ENCODE data around the gene SORCS1.

The SORCS1 gene

GRCh38 chr10:106557951-106558733 lies 606.4 kb downstream of the SORCS1 start:
- Mint-ChIP-seq H3K27me3 (no peaks in the 10 kb centered on the region), H3K27ac (no peak overlapping the region), H3K9me3 (no peaks in the 10 kb centered on the region), H3K36me3 (ENCODE audit: low read depth) (no peaks in the 10 kb centered on the region), H3K4me1 (ENCODE audit: low read depth) (no peaks in the 10 kb centered on the region), H3K4me3 (no peak overlapping the region)
- intact Hi-C loops (cut with micrococcal nuclease): no loop called here

GRCh38 chr10:106557053-106557452 lies 607.5 kb downstream of the SORCS1 start:
- Mint-ChIP-seq H3K4me3 (no peak overlapping the region), H3K27ac (no peak overlapping the region), H3K27me3 (no peaks in the 10 kb centered on the region), H3K36me3 (ENCODE audit: low read depth) (no peaks in the 10 kb centered on the region), H3K4me1 (ENCODE audit: low read depth) (no peaks in the 10 kb centered on the region), H3K9me3 (no peaks in the 10 kb centered on the region)
- intact Hi-C loops (cut with micrococcal nuclease): no loop called here

GRCh38 chr10:106555599-106555998 lies 608.9 kb downstream of the SORCS1 start:
- intact Hi-C loops (cut with micrococcal nuclease): no loop called here
- H3K4me1 Mint-ChIP-seq (ENCODE audit: low read depth): no peaks in the 10 kb centered on the region
- no peaks in the 10 kb centered on the region for H3K27me3 Mint-ChIP-seq
- no peaks in the 10 kb centered on the region for H3K36me3 Mint-ChIP-seq (ENCODE audit: low read depth)
- no peak overlapping the region for H3K4me3 Mint-ChIP-seq
- no peak overlapping the region for H3K27ac Mint-ChIP-seq
- peaks cover 6% of the 10 kb centered on the region for H3K9me3 Mint-ChIP-seq

DNA sequence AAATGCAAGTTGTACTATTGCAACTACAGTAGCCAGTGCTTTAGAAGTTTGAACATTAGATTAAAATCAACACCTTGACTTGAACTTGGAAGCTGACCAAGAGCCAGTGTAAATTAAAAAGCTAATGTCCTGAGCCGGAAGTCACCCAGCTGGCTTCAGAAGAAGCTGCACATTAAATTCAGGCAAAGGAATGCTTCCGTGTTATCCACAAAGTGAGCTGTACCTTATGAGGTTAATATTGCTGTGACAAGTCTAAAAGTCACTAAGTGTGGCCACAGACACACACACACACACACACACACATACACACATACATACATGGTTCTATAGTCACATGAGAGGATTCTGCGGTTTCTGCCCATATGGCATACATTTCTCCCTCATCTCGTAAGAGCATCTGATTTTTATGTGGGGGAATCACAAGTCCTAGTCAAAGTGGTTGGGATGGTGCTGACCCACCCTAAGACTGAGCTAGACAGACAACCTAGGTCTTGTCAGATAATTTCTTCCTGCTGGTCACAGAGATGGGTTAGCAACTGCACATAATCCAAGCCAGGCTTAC lies 612.9 kb downstream of the SORCS1 start:
- H3K27me3 Mint-ChIP-seq: no peaks in the 10 kb centered on the region
- no peaks in the 10 kb centered on the region for H3K4me1 Mint-ChIP-seq (ENCODE audit: low read depth)
- intact Hi-C loops (cut with micrococcal nuclease): no loop called here
- no peak overlapping the region for H3K4me3 Mint-ChIP-seq
- H3K36me3 Mint-ChIP-seq (ENCODE audit: low read depth): no peaks in the 10 kb centered on the region
- peaks cover 6% of the 10 kb centered on the region for H3K9me3 Mint-ChIP-seq
- no peak overlapping the region for H3K27ac Mint-ChIP-seq

DNA sequence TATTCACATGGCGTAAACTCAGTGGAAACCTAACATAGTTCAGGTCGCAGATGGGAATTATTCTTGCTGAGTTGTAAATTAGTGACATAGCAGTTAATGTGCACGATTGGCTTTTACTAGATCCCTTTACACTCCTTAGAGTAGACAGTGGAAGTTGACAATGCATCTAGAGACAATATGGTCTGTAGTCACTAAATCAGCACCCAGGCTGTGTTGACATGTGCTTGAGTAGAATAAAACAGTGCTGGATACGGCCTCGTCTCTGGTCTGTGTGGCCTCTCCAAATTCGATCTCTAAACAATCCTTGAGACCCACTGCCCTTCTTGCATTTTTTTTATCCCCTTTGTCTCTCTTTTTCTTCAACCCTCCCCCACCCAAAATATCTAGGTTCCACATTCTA lies 615.7 kb downstream of the SORCS1 start:
- Mint-ChIP-seq H3K9me3 (peaks cover 6% of the 10 kb centered on the region), H3K27me3 (no peaks in the 10 kb centered on the region), H3K4me3 (no peak overlapping the region), H3K27ac (no peak overlapping the region), H3K36me3 (ENCODE audit: low read depth) (no peaks in the 10 kb centered on the region), H3K4me1 (ENCODE audit: low read depth) (no peaks in the 10 kb centered on the region)
- intact Hi-C loops (cut with micrococcal nuclease): no loop called here

GRCh38 chr10:106547047-106547635 lies 617.4 kb downstream of the SORCS1 start:
- Mint-ChIP-seq H3K9me3 (peaks cover 6% of the 10 kb centered on the region), H3K27ac (no peak overlapping the region), H3K4me3 (no peak overlapping the region), H3K36me3 (ENCODE audit: low read depth) (no peaks in the 10 kb centered on the region), H3K4me1 (ENCODE audit: low read depth) (no peaks in the 10 kb centered on the region), H3K27me3 (no peaks in the 10 kb centered on the region)
- intact Hi-C loops (cut with micrococcal nuclease): no loop called here

DNA sequence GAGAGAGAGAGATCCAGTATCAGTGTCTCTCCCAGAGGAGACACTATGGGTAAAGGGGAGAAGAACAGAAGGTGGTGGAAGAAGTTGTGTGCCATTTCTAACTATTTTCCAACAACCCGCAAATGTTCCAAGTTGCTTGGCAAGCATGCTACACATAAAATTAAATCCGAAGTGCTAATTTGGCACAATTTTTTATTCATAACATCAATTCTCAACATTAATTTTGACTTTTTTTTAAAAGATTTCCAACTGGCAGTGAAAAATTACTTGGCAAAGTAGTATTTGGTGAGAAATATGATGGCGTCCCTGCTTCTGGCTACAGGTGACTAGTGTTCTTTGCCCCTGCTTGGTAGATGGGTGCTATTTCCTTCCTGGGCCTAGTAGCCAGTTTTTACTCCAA lies 622.0 kb downstream of the SORCS1 start:
- H3K4me3 Mint-ChIP-seq: no peak overlapping the region
- no peaks in the 10 kb centered on the region for H3K36me3 Mint-ChIP-seq (ENCODE audit: low read depth)
- H3K27ac Mint-ChIP-seq: no peak overlapping the region
- intact Hi-C loops (cut with micrococcal nuclease): no loop called here
- H3K27me3 Mint-ChIP-seq: no peaks in the 10 kb centered on the region
- no peaks in the 10 kb centered on the region for H3K9me3 Mint-ChIP-seq
- no peaks in the 10 kb centered on the region for H3K4me1 Mint-ChIP-seq (ENCODE audit: low read depth)

DNA sequence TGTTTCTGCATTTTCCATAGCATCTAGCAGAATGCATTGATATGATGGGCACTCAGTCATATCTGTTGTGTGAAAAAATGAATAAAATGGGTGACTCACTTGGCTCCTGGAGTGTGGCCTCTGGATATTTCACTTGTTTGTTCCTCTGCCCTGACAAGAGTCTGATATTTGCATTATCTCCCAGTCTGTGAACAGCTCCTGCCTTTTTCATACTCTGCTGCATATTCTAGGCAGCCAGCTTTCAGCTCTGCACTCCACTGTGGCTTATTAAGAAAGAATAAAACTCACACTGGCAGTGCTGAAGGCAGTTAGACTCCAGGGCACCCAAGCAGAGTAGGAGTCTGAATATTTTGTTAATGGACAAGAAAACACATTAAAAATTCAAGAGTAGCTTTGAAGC lies 623.9 kb downstream of the SORCS1 start:
- Mint-ChIP-seq H3K36me3 (ENCODE audit: low read depth) (no peaks in the 10 kb centered on the region), H3K9me3 (no peaks in the 10 kb centered on the region), H3K27ac (no peak overlapping the region), H3K4me1 (ENCODE audit: low read depth) (no peaks in the 10 kb centered on the region), H3K27me3 (no peaks in the 10 kb centered on the region), H3K4me3 (no peak overlapping the region)
- intact Hi-C loops (cut with micrococcal nuclease): no loop called here

DNA sequence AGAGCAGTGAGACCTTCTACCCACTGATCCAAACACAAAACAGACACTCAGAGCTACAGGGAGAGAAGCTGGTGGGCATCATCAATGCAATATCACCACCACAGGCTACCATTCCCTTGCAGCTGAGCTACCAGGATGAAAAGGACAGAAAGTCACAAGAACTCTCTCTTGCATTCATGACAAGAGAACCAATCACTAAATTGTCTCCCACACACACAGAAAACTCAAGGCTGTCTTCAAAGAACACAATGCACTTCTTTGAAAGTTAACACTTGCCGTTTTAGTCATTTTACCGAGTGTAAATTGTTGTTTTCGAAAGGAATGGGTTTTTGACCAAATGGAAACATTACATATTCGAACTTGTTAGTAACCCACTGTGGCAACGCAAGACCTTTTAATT lies 626.6 kb downstream of the SORCS1 start:
- H3K4me3 Mint-ChIP-seq: no peak overlapping the region
- no peaks in the 10 kb centered on the region for H3K36me3 Mint-ChIP-seq (ENCODE audit: low read depth)
- H3K4me1 Mint-ChIP-seq (ENCODE audit: low read depth): no peaks in the 10 kb centered on the region
- H3K27ac Mint-ChIP-seq: no peak overlapping the region
- H3K9me3 Mint-ChIP-seq: no peaks in the 10 kb centered on the region
- intact Hi-C loops (cut with micrococcal nuclease): no loop called here
- no peaks in the 10 kb centered on the region for H3K27me3 Mint-ChIP-seq

DNA sequence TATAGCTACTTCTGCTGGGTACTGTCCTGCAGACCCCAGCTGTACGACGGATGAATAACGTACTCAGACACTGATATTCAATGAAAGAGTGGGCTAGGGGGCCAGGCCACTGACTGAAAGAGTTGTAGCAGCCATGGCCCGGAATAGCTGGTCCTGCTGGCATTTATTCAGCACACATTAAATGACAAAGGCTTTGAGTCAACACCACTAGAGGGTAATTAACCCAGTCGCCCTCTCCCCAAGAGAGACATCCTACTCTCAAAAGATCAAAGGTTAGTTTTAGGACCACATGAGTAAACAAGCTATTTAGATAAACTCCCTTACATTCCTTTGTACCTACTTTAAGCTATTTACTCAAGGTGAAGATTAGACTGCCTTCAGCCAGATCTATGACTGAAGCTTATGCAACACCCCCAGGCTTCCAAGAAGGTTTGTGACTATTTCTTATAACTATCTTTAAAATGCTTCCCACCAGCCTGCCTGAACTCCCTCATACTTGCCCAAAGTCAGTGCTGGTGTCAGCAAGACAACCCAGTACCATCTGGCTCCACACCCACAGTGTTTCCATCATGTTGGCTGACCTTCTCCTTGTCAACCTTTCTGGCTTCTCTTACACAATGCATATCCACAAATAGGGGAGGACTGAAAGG lies 629.1 kb downstream of the SORCS1 start:
- intact Hi-C loops (cut with micrococcal nuclease): no loop called here
- no peak overlapping the region for H3K4me3 Mint-ChIP-seq
- no peaks in the 10 kb centered on the region for H3K27me3 Mint-ChIP-seq
- no peak overlapping the region for H3K27ac Mint-ChIP-seq
- no peaks in the 10 kb centered on the region for H3K9me3 Mint-ChIP-seq
- H3K4me1 Mint-ChIP-seq (ENCODE audit: low read depth): no peaks in the 10 kb centered on the region
- H3K36me3 Mint-ChIP-seq (ENCODE audit: low read depth): no peaks in the 10 kb centered on the region

DNA sequence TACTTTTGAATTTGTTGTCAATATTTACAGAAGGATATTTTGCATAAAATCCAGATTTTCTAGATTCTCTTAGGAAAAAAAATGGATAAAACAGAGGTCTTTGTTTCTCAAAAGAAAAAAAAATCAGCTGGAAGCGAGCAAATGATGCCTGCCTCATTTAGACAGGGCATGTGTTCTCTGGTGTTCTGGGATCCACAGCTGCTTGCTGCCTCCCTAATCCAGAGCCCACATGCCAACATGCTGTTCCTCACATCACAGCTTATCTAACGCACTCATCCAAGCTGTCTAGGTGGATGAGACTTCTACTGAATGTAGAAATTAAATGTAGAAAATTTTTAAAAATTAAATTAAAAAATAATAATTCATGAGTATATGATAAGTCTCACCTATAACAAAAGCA lies 630.1 kb downstream of the SORCS1 start:
- H3K4me1 Mint-ChIP-seq (ENCODE audit: low read depth): no peaks in the 10 kb centered on the region

DNA sequence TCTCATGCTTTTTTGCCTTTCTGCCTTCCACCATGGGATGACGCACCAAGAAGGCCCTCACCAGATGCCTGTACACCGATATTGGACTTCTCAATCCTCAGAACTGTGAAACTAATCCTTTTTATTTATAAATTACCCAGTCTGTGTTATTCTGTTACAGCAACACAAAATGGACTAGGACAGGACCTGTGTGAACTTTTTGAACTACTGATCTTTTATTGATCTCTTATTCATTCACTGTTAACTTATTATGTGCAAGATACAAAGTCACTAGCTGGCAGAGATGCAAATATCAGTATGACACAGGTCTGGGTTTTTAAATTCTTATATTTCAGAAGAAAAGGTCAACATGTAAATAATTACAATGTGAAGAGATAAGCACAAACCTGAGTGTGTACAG lies 635.8 kb downstream of the SORCS1 start:
- H3K9me3 Mint-ChIP-seq: no peaks in the 10 kb centered on the region
- no peak overlapping the region for H3K4me3 Mint-ChIP-seq
- no peaks in the 10 kb centered on the region for H3K4me1 Mint-ChIP-seq (ENCODE audit: low read depth)
- intact Hi-C loops (cut with micrococcal nuclease): no loop called here
- no peaks in the 10 kb centered on the region for H3K27me3 Mint-ChIP-seq
- no peaks in the 10 kb centered on the region for H3K36me3 Mint-ChIP-seq (ENCODE audit: low read depth)
- no peak overlapping the region for H3K27ac Mint-ChIP-seq

More for the DNA sequence above, 630.1 kb downstream of the SORCS1 start:
- intact Hi-C loops (cut with micrococcal nuclease): no loop called here
- Mint-ChIP-seq H3K27ac (no peak overlapping the region), H3K4me3 (no peak overlapping the region), H3K36me3 (ENCODE audit: low read depth) (no peaks in the 10 kb centered on the region), H3K9me3 (no peaks in the 10 kb centered on the region), H3K27me3 (no peaks in the 10 kb centered on the region)

GRCh38 chr10:106525835-106526234 lies 638.7 kb downstream of the SORCS1 start:
- H3K27ac Mint-ChIP-seq: no peak overlapping the region
- no peak overlapping the region for H3K4me3 Mint-ChIP-seq
- no peaks in the 10 kb centered on the region for H3K36me3 Mint-ChIP-seq (ENCODE audit: low read depth)
- intact Hi-C loops (cut with micrococcal nuclease): no loop called here
- no peaks in the 10 kb centered on the region for H3K27me3 Mint-ChIP-seq
- no peaks in the 10 kb centered on the region for H3K4me1 Mint-ChIP-seq (ENCODE audit: low read depth)
- no peaks in the 10 kb centered on the region for H3K9me3 Mint-ChIP-seq
